Esophagus squamous epithelium (tissue), 4 donors: ENCODE results near the gene PTPRO.

Experiments used
- CTCF ChIP-seq, 6 experiments: fragments of 450-650 bp in 4 of 6; fragments of 200-600 bp in 2 of 6; sonication (generic) in 2 of 6; IDR thresholded peaks; one replicate each; pipeline ENCODE4 v1.5.1; 2016 to 2019; ENCODE audit warnings: antibody characterized with exemption in 6 of 6, mild to moderate bottlenecking in 4 of 6, moderate library complexity in 4 of 6
- POLR2A ChIP-seq, 4 donors: fragments of 450-650 bp; IDR thresholded peaks; one replicate each; pipeline ENCODE4 v1.6.1; 2017; ENCODE audit warnings: antibody characterized with exemption in 4 of 4, mild to moderate bottlenecking in 4 of 4, moderate library complexity in 3 of 4

GRCh38 chr12:15547063-15547462 is 224.8 kb downstream of the PTPRO start:
- no peak for TF ChIP-seq CTCF (IDR thresholded peaks at IDR 0.05)
- TF ChIP-seq POLR2A (IDR thresholded peaks at IDR 0.05): no peak
